Stimulated activated CD4-positive, alpha-beta T cell treated with anti-CD3 and anti-CD28 coated beads, Interleukin-15, amount 100 ng/mL, for 24 hours (primary cell): ENCODE measurements around the gene CHRNA10.
A peak's percentile ranks its signal among the peaks of the same experiment; 100 is the strongest.

Source experiments
- DNase-seq: peaks from one replicate; pipeline ENCODE4 v3.0.0-alpha.2; 2020

Gene CHRNA10

GRCh38 chr11:3627291-3627690 is 43.9 kb downstream of the CHRNA10 start:
- no peak for DNase-seq

DNA sequence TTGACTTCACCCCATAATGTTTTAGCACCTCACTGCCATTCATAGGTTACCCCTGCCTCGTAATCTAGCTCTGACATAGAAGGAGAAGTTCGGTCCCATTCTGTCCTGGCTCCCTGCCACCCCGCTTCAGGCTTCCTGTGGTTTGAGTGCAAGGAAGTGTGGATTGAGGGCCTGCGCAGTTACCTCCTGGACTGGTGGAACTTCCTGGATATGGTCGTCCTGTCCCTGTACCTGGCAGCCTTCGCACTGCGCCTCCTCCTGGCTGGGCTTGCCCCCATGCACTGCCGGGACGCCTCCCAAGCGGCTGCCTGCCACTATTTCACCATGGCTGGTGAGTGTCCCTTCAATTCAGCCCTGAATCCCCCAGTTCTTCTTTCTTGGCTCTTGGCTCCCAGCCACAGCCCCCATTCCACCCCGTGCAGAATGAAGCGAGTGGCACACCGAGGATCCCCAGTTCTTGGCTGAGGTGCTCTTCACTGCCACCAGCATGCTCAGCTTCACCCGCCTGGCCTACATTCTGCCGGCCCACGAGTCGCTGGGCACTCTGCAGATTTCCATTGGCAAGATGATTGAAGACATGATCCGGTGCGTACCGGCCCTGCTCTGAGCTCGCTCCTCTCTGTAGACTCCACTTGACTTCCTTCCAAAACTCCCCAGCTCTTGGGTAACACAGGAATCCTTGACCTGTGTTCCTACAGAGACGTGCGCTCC is 44.8 kb downstream of the CHRNA10 start:
- peak; percentile 32 for DNase-seq

GRCh38 chr11:3623767-3624458 is 47.3 kb downstream of the CHRNA10 start:
- no peak for DNase-seq

DNA sequence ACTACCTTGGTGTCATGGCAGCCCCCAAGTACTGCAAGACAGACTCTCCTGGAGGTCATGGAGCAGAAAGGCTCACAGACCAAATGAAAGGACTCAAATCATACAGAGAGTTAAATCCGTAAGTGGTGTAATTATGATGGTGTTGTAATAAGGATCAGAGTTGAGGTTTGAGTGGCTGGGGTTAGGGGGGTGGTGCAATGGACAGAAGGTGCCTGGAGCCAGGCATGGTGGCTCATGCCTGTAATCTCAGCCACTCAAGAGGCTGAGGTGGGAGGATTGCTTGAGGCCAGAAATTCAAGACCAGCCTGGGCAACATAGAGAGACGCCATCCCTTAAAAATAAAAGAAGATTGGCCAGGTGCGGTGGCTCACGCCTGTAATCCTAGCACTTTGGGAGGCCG is 48.1 kb downstream of the CHRNA10 start:
- no peak for DNase-seq

GRCh38 chr11:3622521-3622920 is 48.7 kb downstream of the CHRNA10 start:
- DNase-seq = no peak

DNA sequence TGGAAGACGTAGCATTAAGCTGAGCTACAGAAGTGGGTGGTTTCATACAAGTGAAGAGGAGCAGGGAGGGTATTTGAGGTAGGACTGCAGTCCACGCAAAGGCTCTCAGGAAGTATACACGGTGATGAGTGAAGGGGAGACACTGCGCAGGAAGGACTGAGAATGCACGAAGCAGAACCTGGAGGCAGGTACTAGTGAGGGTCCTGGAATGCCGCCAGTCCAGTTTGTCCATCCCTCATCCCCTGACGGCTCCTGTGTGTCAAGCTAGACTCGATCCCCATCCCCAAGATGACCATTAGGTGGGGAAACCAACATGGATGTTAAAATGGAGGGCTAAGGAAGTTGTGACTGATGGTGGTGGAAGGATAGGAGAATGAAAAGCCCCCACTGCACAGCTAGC is 53.2 kb downstream of the CHRNA10 start:
- no peak for DNase-seq

- no peak for DNase-seq
Measured at GRCh38 chr11:3616721-3617460, 54.3 kb downstream of the CHRNA10 start.

- no peak for DNase-seq
Measured at GRCh38 chr11:3615998-3616397, 55.2 kb downstream of the CHRNA10 start.
